Activated T-helper 1 cell treated with Interleukin-2 at 50 U/mL for 16 hours (primary cell): ENCODE results near the gene SBSN.
A peak's percentile ranks its signal among the peaks of the same experiment; 100 is the strongest.

Source experiments
- DNase-seq: peaks from one replicate; pipeline ENCODE4 v3.0.0-alpha.2; 2020; ENCODE audit warnings: low read depth

SBSN gene, protein sequence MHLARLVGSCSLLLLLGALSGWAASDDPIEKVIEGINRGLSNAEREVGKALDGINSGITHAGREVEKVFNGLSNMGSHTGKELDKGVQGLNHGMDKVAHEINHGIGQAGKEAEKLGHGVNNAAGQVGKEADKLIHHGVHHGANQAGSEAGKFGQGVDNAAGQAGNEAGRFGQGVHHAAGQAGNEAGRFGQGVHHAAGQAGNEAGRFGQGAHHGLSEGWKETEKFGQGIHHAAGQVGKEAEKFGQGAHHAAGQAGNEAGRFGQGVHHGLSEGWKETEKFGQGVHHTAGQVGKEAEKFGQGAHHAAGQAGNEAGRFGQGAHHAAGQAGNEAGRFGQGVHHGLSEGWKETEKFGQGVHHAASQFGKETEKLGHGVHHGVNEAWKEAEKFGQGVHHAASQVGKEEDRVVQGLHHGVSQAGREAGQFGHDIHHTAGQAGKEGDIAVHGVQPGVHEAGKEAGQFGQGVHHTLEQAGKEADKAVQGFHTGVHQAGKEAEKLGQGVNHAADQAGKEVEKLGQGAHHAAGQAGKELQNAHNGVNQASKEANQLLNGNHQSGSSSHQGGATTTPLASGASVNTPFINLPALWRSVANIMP

GRCh38 chr19:35528218-35529038 is at the start of gene SBSN:
Gene SBSN (minus strand): TSS chr19:35528311. CDS start chr19:35528281, 30 bp downstream.
- no peak for DNase-seq

- no peak for DNase-seq
Measured at GRCh38 chr19:35571406-35571965, 43.4 kb upstream of the SBSN start.

DNA sequence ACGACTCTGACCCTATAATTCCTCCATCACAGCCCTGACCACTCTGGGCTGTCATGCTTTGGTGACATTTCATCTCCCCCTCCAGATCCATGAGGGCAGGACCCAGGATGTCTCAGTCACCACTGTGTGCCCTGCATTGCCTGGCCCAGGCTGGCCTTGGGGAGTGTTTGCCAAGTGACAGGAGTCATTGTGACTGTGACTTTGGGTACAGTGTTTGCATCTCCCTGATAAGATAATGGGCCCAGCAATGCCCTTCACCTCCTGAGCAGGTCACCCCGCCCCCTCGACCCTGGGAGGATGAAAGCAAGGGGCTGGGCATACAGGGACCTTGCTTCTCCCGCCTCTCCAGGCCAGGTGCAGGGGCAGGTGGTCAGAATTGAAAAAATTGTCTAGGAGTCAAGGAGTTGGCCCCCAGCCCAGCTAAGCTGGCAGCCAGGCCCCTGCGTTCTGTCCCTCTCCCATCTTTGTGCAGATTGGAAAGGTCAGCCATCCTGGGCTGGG is 41.2 kb upstream of the SBSN start:
- DNase-seq = no peak

DNA sequence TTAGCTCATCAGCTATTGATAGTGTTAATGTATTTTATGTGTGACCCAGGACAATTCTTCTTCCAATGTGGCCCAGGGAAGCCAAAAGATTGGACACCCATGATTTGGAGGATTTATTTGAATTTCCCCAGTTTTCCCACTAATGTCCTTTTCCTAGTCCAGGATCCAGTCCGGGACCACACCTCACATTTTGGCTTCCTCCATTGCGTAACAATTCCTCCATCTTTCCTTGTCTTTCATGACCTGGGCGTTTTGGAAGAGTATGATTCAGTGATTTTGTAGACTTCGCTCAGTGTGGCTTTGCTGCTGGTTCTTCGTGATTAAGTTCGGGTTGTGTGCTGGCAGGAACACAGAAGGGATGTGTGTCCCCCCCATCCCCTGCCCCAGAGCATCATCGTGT is 38.6 kb upstream of the SBSN start:
- no peak for DNase-seq

- DNase-seq = no peak
Measured at GRCh38 chr19:35565016-35565856, 37.1 kb upstream of the SBSN start.

- DNase-seq = no peak
Measured at GRCh38 chr19:35563207-35563829, 35.2 kb upstream of the SBSN start, which contains the start of gene ATP4A. Gene ATP4A (minus strand): TSS chr19:35563658. CDS start chr19:35563629, 29 bp downstream.

- no peak for DNase-seq
Measured at GRCh38 chr19:35562776-35563175, 34.7 kb upstream of the SBSN start.

DNA sequence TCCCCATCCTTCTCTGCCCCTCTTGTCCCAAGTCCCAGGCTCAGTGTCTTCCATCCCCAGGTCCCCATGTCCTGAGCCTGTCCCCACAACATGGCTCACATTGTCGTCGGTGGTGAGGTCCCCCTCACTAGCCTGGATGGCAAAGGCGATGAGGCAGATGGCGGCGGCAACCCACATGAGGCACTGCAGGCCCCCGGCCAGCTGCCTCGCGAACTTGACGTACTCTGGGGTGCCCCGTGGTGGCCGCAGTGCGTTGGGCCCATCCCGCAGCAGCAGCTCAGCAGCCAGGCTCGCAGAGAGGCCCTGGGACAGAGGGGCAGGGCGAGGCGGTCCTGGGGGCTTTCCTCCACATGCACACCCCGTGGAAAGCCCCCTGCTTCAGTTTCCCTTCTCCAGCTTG is 34.2 kb upstream of the SBSN start:
- no peak for DNase-seq

GRCh38 chr19:35561436-35561835 is 33.3 kb upstream of the SBSN start:
- DNase-seq = no peak

GRCh38 chr19:35560677-35561076 is 32.6 kb upstream of the SBSN start:
- no peak for DNase-seq

- no peak for DNase-seq
Measured at GRCh38 chr19:35560271-35560670, 32.2 kb upstream of the SBSN start.

DNA sequence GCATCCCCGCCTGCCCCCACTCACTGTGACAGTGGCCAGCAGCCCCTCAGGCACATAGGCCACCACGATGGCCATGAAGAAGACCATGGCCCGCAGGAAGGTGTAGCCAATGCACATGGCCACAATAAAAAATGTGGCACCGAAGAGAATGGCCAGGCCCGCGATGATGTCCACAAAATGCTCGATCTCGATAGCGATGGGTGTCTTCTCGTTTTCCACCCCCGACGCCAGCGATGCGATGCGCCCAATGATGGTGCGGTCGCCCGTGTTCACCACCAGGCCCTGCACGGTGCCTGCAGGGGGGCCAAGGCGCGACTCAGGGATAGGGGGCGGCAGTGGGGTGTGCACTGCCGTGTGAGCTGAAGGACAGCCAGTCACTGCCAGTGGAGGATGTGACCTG is 31.7 kb upstream of the SBSN start:
- DNase-seq = no peak

- no peak for DNase-seq
Measured at GRCh38 chr19:35559281-35559659, 31.2 kb upstream of the SBSN start.

- DNase-seq = no peak
Measured at GRCh38 chr19:35558400-35559280, 30.5 kb upstream of the SBSN start.

DNA sequence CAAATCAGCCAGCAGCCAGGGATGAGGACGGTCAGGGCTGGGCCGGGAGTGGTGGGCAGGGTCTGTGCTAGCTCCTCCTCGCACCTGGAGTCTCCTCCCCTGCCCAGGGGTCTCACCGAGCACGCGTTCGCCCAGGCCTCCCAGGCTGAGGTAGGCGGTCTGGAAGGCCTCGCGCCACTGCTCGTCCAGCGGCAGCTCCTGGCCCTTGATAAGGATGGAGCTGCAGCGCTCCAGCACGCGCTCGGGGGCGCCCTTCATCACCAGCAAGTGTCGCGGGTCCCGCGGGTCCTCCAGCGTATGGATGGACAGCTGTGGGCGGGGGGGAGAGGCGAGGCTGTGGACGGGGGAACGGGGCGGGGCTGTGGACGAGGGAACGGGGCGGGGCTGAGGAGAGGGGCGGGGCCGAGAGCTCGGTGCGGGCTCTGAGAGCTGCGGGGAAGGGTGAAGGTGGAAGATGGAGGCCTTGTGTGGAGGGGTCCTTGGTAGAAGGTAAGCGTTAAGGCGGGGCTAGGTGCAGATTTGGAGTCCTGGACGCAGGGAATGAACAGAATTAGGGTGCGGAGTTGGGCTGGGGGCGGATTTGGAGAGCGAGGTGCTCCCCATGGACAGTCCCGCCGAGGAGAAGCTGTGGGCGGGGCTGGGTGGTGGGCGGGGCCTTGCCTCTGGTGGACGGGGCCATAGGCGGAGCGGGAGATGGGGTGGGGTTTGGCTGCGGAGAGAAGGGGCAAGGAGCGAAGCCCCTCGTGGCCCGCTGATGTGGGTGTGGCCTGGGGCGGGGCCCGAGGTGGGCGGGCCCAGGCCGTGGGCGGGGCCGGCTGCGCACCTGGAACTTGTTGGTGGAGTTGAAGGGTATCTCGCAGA is 29.7 kb upstream of the SBSN start:
- DNase-seq = peak; percentile 23

DNA sequence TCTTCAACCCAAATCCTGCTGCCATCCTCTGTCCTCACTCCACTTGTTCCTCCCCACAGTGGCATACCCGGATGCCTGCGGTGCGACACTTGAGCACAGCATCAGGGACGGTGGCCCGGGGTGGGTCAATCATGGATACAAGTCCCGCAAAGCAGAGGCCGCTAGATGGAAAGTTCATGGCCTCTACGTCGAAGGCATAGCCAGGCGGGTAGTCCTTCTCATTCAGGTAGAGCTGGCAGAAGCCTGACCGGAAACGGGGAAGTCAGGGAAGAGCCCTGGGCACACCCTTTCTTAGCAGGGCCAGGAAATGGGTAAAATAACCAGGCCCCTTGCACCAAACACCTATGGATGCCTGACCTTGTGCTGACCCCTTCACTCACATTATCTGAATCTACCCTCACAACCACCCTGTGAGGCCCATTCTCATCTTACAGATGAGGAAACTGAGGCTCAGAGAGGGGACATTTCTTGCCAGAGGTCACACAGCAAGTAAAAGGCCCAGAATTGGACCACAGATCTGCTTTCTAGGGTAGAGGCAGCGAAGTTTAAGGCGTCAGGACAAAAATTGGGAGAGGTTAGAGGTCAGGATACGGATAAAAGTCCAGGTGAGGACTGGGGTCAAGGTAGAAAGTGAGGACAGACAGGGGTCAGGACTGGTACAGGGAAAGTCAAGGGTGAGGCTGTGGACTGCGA is 28.9 kb upstream of the SBSN start:
- no peak for DNase-seq

- no peak for DNase-seq
Measured at GRCh38 chr19:35556025-35556590, 28.0 kb upstream of the SBSN start.
